Chondrocyte (in vitro differentiated cells): ENCODE measurements around the gene EARS2. TPM values are rescaled to one million over a fixed set of nuclear protein-coding genes. Genes with fewer than 3 reads are reported as not detected.

Experiments
- DNase-seq: peaks from one replicate; pipeline ENCODE4 v3.0.0; 2021; ENCODE audit warnings: mixed read lengths, low spot score
- H3K27ac Mint-ChIP-seq: one replicate; pipeline ENCODE4 v1.8.0; 2021; ENCODE audit warnings: mild to moderate bottlenecking, moderate library complexity, mixed read lengths; ENCODE audit not compliant: unreplicated experiment
- H3K27me3 Mint-ChIP-seq: 2 replicates; pipeline ENCODE4 v1.8.0; 2021; ENCODE audit warnings: low read depth, mixed read lengths
- H3K36me3 Mint-ChIP-seq: 2 replicates; pipeline ENCODE4 v1.8.0; 2021; ENCODE audit warnings: low read depth, mixed read lengths
- H3K4me1 Mint-ChIP-seq: 2 replicates; pipeline ENCODE4 v1.8.0; 2021; ENCODE audit warnings: low read depth, mild to moderate bottlenecking, mixed read lengths
- H3K4me3 Mint-ChIP-seq: one replicate; pipeline ENCODE4 v1.8.0; 2021; ENCODE audit warnings: mild to moderate bottlenecking, moderate library complexity, mixed read lengths; ENCODE audit not compliant: unreplicated experiment
- H3K9me3 Mint-ChIP-seq: 2 replicates; pipeline ENCODE4 v1.8.0; 2021; ENCODE audit warnings: low read depth, mixed read lengths
- CTCF ChIP-seq: fragments of 200-600 bp; sonication (generic); IDR thresholded peaks from 2 replicates; pipeline ENCODE4 v1.5.0; 2021; ENCODE audit warnings: antibody characterized with exemption, mild to moderate bottlenecking, moderate library complexity
- total RNA-seq: library from RNA; stranded (reverse); gene quantifications from 3 replicates; pipeline ENCODE4 v1.2.1, GENCODE V29; 2021

EARS2 gene
- total RNA-seq, 1 donor from 2014 or later = 13.9 TPM

- H3K4me3 Mint-ChIP-seq = peak overlapping the region; percentile 22
- no peaks in the 10 kb centered on the region for H3K9me3 Mint-ChIP-seq
- TF ChIP-seq CTCF = peak; percentile 54
These were observed 52.5 kb downstream of the EARS2 start for GRCh38 chr16:23504453-23505179.

GRCh38 chr16:23504076-23504452, 53.1 kb downstream of the EARS2 start:
- no peaks in the 10 kb centered on the region for H3K36me3 Mint-ChIP-seq
- peak overlapping the region; percentile 97 for H3K27ac Mint-ChIP-seq
- no peak overlapping the region for H3K4me3 Mint-ChIP-seq
- H3K27me3 Mint-ChIP-seq = no peaks in the 10 kb centered on the region
- peaks cover 45% of the 10 kb centered on the region for H3K4me1 Mint-ChIP-seq
- DNase-seq = no peak
- TF ChIP-seq CTCF = no peak
- no peaks in the 10 kb centered on the region for H3K9me3 Mint-ChIP-seq

More at GRCh38 chr16:23504453-23505179, 52.5 kb downstream of the EARS2 start:
- Mint-ChIP-seq H3K36me3 (no peaks in the 10 kb centered on the region), H3K27ac (peak overlapping the region; percentile 97), H3K27me3 (no peaks in the 10 kb centered on the region), H3K4me1 (peaks cover 50% of the 10 kb centered on the region)
- DNase-seq = no peak

- Mint-ChIP-seq H3K4me3 (no peak overlapping the region), H3K9me3 (no peaks in the 10 kb centered on the region), H3K27me3 (no peaks in the 10 kb centered on the region), H3K4me1 (peaks cover 40% of the 10 kb centered on the region), H3K36me3 (no peaks in the 10 kb centered on the region), H3K27ac (no peak overlapping the region)
- no peak for DNase-seq
- TF ChIP-seq CTCF = no peak
These were observed 54.7 kb downstream of the EARS2 start for GRCh38 chr16:23502466-23502865.

- no peaks in the 10 kb centered on the region for H3K27me3 Mint-ChIP-seq
- no peaks in the 10 kb centered on the region for H3K36me3 Mint-ChIP-seq
- no peak overlapping the region for H3K27ac Mint-ChIP-seq
- TF ChIP-seq CTCF = no peak
- H3K4me1 Mint-ChIP-seq = peaks cover 42% of the 10 kb centered on the region
- H3K9me3 Mint-ChIP-seq = no peaks in the 10 kb centered on the region
- no peak overlapping the region for H3K4me3 Mint-ChIP-seq
- no peak for DNase-seq
These were observed 55.9 kb downstream of the EARS2 start for GRCh38 chr16:23501291-23501690.

- no peak overlapping the region for H3K27ac Mint-ChIP-seq
- TF ChIP-seq CTCF = no peak
- H3K9me3 Mint-ChIP-seq = no peaks in the 10 kb centered on the region
- H3K27me3 Mint-ChIP-seq = no peaks in the 10 kb centered on the region
- no peaks in the 10 kb centered on the region for H3K36me3 Mint-ChIP-seq
- peaks cover 39% of the 10 kb centered on the region for H3K4me1 Mint-ChIP-seq
- DNase-seq = no peak
- no peak overlapping the region for H3K4me3 Mint-ChIP-seq
These were observed 56.3 kb downstream of the EARS2 start for GRCh38 chr16:23500862-23501225.
